ENCODE measurements around the gene URM1.
"Not testable (repeated sequence)": the region's sequence is repeated elsewhere in the genome, so short reads cannot be mapped to it uniquely, and the experiment has no call there.

The URM1 gene

DNA sequence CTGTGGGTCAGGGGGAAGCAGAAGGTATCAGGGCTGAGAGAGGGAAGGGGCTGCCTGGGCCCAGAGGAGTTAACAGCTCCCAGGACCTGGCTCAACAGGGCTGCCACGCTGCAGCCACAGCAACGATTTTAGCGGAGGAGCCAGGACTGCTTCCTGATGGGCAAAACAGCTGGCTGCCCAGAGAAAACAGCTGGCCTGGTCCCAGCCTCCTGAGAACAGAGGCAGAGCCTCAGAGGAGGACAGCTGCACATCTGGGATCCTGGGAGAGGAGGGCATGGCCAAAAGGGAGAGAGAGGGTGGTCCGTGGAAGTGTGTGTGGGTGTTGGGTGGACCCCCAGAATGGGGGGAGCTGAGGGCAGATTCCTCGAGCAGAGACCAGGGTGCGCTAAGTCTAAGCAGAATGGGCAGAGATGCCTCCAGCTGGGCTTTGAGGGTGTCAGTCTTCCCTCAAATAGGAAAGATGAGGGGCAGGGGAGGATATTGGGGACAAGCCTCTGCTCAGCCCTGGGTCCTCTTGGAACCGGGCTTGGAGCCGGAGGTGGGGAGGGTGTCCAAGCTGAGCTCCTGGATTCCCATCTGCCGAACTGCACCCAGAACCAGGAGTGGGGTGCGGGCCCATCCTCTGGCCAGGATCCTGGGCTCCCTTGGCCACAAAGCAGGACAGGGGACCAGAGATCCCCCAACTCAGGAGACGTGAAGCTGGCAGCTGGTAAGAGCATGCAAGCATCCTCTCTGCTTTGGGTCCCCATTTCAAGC is 40.4 kb downstream of the URM1 start:
- DNase-seq: no peak

DNA sequence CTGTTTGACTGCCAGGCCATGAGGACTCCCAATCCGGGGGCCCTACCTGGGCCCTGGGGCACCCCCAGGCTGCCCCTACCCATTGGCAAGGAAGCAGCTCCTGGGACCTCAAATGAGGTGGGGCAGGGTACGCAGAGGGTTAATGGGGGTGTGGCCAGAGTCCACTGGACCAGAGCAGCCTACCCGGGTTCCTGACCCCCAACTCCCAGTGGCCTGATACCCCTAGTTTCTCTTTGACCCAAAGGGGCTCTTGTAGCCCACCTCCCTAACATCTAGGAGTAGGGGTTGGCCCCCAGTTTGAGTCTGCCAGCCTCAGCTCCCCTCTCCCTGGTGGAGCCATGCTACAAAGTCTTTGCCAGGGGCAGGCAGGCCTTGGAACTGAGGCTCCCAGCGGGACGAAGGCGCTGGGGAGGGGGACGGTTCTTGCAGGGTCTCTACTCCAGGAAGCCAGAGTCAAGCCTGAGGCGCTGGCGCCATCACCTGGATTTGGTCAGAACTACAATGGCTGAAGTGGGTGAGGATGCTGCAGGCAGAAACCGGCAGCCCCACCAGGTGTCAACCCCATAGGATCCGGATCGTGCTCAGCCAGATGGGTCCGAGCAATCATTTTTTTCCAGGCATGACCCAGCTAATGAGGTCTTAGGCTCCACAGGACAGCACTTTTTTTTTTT is 41.1 kb downstream of the URM1 start:
- peak; percentile 18 for DNase-seq

DNA sequence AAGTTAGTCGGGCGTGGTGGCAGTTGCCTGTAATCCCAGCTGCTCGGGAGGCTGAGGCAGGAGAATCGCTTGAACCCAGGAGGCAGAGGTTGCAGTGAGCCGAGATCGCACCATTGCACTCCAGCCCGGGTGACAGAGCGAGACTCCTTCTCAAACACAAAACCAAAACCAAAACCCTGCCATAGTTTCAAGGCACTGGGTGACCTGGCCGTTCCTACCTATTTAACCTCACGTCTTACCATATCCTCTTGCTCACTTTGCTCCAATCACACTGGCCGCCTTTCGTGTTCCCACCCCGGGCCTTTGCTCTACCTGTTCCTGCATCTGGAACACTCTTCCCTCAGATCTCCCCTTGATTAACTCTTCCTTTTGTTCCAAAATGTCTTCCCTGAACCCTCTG is 42.6 kb downstream of the URM1 start:
- not testable (repeated sequence) for DNase-seq

DNA sequence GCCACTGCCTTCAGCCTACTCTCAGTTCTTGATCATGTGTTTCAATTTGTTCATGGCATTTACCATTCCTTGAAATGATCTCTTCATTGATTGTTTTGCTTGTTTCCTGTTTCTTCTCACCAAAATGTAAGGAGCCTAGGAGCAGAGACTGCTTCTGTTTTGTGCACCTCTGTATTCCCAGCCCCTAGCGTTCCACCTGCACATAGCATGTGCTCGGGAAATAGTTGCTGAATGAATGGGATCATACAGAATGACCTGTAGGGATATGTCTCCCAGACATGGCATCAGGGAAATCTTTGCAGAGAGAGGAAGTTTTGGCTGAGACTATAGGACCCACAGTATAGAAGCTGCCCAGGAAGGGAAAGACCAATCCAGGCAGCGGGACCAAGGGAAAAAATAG is 43.3 kb downstream of the URM1 start:
- DNase-seq: no peak

DNA sequence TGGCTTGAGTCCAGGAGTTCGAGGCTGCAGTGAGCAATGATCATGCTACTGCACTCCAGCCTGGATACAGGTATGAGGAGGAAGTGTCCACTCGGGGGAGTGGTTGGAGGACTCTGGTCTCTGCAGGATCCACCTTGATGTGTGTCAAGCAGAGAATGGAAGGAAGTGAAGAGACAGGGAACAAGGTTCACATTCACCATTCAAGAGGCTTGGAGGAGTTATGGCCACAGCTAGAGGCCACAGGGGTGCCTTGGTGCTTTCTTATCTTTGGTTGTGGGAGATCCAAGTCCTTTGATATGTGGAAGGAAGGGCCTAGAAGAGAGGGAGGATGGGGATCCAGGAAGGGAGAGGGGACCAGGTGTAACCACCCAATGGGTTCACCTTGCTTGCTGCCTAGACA is 44.1 kb downstream of the URM1 start:
- DNase-seq: no peak

DNA sequence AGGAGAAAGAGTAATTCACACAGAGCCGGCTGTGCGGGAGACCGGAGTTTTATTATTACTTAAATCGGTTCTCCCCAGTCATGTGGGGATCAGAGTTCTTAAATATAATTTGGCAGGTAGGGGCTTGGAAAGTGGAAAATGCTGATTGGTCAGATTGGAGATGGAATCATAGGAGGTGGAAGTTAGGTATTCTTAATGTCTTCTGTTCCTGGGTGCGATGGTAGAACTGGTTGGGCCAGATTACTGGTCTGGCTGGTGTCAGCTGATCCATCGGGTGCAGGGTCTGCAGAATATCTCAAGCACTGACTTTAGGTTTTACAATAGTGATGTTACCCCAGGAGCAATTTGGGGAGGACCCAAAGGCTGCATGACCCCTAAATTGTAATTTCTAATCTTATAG is 44.8 kb downstream of the URM1 start:
- no peak for DNase-seq

DNA sequence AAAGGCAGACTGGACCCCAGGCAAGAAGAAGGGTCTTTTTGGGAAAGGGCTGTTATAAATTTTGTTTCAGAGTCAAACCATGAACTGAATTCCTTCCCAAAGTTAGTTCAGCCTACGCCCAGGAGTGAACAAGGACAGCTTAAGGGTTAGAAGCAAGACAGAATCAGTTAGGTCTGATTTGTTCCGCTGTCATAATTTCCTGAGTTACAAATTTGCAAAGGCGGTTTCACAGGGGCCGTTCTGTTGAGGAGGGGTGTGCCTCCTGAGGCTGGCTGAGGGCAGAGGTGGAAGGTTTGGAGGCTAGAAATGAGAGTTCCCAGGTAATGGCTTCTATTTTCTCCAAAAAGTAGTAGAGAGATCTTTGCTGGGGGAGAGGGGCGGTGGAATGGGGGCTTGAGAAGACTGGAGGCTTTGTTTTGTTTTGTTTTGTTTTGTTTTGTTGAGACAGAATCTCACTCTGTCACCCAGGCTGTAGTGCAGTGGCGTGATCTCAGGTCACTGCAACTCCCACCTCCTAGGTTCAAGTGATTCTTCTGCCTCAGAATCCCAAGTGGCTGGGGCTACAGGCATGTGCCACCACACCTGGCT is 45.4 kb downstream of the URM1 start:
- no peak for DNase-seq

DNA sequence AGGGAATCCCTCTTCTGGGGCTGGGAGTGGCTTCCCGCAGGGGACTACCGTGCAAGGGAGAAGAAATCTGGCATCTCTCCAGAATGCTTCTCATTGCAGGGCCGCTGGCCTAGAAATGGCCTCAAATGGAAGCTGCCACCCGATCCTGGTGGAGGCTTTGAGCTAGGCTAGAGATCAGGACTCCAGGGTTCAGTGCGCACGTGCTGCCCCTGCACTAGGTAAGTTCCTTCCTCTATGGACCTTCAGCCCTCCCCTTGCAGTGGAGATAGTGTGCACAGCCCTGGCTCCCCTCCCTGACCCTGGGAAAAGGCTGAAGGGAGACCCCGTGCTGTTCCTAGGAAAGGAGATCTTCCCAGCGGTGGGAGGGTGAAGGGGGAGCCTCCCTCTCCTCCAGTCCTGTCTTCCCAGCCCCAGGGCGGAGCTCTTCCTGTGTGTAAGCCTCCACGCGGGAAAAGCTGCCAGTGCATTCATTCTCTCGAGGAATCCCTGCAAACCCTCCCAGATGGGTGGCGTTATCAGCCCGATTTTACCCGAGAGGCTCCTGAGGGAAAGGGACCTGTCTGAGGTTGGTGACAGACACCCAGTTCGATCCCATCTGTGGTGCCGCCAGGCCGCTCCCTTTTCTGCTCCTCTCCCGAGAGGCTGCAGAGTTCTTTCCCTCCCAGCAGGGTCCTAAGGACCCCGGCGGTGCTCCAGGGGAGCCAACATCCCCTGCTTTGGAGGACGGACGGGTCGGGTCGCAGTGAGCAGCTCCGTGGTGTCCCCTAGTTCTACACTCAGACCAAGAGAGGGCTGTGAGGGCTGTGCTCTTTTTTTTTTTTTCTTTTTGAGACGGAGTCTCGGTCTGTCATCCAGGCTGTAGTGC is 48.1 kb downstream of the URM1 start:
- DNase-seq: no peak

DNA sequence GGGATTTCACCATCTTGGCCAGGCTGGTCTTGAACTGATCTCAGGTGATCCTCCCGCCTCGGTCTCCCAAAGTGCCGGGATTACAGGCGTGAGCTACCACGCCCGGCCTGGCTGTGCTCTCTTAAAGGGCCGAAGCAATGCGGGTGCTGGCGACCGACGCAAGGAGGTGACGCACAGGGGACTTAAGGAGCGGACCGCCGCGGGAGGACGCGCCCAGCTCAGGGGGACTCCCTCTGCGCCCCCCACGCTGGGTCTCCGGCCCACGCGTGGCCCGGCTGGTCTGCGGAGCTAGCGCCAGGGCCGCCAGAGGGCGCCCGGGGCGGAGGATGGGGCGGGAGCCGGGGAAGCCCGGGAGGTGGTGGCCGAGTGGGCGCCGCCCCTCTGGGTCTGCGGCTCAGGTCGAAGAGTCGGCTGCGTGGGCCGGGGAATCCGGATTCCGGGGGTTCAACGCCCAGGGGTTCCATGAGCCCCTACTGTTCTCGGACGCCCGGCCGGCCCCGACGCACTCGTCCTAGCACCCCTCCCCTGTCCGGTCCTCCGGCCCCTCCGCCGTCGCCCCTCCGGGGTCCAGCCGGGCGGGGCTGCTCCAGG is 49.0 kb downstream of the URM1 start:
- peak; percentile 46 for DNase-seq

DNA sequence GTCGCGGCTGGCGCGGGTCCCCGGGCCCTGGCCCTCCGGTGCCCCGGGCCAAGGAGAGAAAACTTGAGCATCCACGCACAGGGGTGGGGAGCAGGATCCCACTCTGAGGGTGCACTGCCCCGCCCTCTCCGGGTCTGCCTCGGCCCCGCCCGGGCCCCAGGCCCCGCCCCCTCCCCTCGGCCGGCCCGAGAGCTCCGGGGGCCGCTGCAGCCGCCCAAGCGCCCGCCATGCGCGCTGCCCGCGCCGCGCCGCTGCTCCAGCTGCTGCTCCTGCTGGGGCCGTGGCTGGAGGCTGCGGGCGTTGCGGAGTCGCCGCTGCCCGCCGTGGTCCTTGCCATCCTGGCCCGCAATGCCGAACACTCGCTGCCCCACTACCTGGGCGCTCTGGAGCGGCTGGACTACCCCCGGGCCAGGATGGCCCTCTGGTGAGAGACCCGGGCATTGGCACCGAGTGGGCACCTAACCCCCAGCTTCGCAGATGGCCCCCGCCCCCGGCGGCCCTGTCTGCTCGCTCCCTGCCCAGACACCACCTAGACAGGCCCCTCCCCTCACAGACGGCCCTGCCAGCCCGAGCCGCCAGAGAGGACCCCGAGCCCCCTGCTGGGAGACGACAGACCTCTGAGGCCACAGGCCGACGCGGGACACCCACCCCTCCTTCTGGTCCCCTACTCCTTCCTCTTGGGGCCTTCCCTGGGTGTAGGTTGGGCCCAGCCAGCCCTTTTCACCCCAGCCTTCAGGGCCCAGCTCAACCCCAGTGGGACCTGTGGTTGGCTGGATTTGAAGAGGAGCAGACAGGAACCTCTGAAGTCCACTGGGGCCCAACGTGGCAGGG is 49.7 kb downstream of the URM1 start, which contains the start of gene CERCAM:
TSS of gene CERCAM (plus strand) at position 207 of the 831 bp plus-strand sequence. CDS start at position 228, 21 bp downstream.
- peak; percentile 39 for DNase-seq

DNA sequence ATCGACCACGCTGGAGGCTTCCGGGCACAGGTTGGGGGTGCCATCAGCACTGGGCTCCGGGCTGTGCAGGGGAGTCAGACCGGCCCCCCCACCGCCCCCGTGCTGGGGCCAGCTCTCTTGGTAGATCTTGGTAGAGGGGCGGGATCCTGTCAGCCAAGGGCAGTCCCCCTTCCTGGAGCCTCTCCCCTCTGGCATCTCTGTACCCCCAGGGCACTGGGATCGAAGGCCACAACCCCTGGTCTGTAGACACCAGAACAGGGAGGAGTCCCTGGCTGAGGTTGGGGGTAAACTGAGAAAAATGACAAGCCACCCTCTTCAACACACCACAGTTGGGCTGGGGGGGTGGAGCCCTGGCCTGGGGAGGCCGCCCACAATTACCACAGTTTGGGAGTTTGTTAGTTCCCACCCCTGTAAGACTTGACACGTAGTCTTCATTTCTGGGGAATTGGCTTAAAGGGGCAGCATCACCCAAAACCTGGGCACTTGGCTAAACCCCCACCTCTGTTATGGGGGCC is 50.4 kb downstream of the URM1 start:
- no peak for DNase-seq

DNA sequence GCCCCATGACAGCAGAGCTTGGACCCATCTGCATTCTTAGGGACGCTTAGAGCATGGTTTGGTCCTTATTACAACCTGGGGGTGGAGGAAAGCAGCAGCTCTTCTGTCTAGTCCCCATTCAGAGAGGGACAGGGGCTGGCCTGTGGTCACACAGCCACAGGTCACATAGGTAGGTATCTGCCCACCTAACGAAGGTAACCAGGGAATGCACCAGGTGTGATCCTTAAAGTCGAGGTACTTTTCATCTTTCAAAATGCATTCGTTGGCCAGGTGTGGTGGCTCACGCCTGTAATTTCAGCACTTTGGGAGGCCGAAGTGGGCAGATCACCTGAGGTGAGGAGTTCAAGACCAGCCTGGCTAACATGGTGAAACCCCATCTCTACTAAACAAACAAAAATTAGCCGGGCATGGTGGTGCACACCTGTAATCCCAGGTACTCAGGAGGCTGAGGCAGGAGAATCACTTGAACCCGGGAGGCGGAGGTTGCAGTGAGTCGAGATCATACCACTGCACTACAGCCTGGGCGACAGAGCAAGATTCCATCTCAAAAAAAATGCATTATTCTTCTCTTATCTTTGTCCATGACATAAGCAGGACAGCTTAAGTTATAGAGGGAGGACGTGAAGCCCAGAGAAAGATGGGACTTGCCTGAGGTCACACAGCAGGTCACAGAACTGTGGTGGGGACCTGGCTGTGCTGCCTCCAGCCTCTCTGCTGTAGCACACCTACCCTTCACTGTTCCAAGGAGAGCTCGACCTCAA is 51.0 kb downstream of the URM1 start:
- not testable (repeated sequence) for DNase-seq

DNA sequence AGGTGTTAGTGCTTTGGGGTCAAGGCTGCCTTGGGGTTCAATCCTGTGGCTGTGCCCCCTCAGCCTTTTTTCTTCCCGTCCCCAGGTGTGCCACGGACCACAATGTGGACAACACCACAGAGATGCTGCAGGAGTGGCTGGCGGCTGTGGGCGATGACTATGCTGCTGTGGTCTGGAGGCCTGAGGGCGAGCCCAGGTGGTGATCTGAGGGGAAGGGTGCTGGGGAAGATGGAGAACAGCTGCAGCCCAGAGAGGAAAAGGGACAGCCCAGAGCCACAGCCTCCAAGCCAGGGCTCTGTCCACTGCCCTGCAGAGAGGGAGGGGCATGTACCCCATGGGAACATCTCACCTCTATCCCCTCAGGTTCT is 51.6 kb downstream of the URM1 start:
- DNase-seq: no peak

DNA sequence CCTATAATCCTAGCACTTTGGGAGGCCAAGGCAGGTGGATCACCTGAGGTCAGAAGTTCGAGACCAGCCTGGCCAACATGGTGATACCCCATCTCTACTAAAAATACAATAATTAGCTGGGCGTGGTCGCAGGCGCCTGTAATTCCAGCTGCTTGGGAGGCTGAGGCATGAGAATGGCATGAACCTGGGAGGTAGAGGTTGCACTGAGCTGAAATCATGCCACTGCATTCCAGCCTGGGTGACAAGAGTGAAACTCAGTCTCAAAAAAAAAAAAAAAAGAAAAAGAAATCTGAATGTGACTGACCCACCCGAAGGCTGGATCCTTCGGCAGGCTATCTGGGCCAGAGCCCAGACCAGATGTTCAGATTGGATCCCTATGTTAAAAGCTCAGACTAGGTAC is 52.2 kb downstream of the URM1 start:
- DNase-seq: not testable (repeated sequence)

DNA sequence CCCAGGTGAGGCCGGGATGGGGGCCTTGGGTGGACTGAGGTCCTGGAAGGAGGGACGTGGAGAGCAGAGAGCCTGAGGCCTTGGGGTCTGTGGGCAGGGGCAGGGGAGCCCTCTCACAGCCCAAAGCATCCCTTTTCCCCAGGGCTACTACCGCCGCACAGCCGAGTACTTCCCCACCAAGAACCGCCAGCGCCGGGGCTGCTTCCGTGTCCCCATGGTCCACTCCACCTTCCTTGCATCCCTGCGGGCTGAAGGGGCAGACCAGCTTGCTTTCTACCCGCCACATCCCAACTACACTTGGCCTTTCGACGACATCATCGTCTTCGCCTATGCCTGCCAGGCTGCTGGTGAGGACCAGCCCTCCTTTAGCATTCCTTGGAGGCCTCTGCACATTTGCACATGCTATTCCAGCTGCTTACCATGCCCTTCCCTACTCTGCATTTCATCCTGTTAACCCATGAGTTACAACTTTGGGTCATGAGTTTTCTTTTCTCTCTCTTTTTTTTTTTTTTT is 53.1 kb downstream of the URM1 start:
- no peak for DNase-seq

DNA sequence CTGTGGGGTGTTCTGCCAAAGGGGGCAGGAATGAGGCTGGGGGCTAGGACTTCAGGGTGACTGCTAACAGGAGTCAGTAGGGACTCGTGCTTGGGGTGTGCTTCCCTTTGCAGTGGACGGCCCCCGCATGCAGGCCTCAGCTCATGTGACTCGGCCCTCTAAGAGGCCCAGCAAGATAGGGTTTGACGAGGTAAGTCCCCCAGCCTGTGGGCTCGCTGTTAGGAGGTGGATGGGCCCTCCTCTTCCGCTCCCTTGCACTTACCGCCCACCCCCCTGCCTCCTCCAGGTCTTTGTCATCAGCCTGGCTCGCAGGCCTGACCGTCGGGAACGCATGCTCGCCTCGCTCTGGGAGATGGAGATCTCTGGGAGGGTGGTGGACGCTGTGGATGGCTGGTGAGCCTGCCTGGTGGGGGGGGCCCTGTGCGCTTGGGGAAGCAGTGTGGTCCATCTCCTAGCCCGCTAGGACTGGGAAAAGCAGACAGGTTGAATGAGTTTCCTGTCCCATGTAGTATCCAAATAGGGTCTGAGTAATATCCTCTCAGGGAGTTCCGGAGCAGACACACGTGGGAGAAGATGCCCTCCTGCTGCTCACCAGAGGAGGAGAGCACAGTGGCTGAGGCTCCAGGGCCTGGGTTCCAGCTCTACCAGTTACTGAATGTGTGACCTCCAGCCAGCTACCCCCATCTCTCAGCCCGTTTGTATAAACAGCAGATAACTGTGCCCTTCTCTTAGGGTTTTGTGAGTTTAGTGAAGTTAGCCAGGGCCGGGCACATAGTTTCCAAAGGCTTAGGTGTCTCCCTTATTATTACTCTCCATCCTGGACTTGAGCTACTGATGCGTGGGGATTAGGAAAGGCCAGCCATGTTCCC is 57.7 kb downstream of the URM1 start:
- no peak for DNase-seq

DNA sequence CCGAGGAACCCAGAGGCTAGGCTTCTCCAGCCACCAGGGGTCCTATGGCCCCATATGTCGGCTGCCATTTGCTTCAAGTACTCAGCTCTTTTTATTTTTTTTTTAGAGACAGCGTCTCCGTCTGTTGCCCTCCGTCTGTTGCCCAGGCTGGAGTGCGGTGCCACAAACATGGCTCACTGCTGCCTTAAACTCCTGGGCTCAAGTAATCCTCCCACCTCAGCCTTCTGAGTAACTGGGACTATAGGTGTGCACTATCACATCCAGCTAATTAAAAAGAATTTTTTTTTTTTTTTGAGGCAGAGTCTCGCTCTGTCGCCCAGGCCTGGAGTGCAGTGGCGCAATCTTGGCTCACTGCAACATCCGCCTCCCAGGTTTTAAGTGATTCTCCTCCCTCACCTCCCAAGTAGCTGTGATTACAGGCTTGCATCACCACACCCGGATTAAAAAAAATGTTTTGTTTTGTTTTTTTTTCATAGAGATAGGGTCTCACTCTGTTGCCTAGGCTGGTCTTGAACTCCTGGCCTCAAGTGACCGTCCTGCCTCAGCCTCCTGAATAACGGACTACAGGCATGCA is 58.4 kb downstream of the URM1 start:
- no peak for DNase-seq

DNA sequence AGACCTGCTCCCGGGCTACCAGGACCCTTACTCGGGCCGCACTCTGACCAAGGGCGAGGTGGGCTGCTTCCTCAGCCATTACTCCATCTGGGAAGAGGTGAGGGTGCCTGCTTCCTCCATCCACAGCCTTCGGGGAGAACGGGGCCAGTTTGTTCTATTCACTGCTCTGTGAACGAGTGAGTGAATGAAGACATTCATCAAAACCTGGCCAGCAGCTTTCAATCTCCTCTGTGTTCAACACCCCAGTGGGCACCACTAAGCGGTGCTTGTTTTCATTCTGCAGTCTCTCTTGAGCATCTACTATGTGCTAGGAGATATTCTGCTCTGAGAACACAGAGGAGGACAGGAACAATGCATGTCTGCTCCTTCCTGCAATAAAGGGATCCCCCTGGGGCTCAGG is 60.0 kb downstream of the URM1 start:
- DNase-seq: no peak

DNA sequence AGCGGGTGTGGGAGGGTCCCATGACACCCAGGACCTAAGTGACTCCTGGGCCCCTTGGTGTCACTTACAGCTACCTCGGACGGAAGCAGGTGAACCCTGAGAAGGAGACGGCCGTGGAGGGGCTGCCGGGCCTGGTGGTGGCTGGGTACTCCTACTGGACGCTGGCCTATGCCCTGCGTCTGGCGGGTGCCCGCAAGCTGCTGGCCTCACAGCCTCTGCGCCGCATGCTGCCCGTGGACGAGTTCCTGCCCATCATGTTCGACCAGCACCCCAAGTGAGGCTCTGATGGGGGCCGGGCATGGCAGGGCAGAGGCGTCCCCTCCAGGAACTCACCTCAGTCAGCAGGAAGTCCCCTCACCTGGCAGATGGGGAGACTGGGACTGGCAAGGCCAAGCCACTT is 63.2 kb downstream of the URM1 start:
- no peak for DNase-seq

Data from effector CD8-positive, alpha-beta T cell (primary cell).